Stimulated activated CD4-positive, alpha-beta T cell treated with anti-CD3 and anti-CD28 coated beads, Interleukin-1b, Interleukin-23, amount 100 ng/mL, for 4 hours (primary cell): ENCODE results near the gene MLX.
"Not testable (repeated sequence)": the region's sequence is repeated elsewhere in the genome, so short reads cannot be mapped to it uniquely, and the experiment has no call there.

Source experiments
- DNase-seq, 2 donors: peaks; one replicate each; pipeline ENCODE4 v3.0.0-alpha.2; 2020; ENCODE audit warnings: low read depth in 2 of 2

MLX gene

DNA sequence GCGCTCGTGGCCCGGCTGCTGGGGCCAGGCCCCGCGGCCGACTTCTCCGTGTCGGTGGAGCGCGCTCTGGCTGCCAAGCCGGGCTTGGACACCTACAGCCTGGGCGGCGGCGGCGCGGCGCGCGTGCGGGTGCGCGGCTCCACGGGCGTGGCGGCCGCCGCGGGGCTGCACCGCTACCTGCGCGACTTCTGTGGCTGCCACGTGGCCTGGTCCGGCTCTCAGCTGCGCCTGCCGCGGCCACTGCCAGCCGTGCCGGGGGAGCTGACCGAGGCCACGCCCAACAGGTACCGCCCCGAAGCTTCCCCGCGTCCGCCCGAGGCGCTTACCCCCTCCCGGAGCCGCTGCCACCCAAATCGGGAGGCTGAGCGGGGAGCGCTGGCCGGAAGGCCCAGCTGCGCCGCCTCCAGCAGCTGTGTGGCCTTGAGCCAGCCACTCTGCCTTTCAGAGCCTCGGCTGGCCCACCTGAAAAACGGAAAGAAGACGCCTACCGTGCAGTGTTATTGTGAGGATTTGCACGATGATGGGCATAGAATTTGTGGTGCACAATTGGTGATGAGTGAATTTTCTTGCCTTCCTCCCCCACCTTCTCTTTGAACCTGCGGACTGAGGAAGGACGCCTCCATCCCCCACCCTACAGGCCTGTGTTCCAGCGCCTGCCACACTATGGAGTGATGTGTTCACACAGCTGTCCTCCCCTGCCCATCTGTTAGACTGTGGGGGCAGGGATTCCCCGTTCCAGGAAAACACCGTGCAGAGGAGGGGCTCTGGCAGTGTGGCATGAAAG, 30.3 kb upstream of the MLX start:
- DNase-seq, result peak; percentile 52 to 72

DNA sequence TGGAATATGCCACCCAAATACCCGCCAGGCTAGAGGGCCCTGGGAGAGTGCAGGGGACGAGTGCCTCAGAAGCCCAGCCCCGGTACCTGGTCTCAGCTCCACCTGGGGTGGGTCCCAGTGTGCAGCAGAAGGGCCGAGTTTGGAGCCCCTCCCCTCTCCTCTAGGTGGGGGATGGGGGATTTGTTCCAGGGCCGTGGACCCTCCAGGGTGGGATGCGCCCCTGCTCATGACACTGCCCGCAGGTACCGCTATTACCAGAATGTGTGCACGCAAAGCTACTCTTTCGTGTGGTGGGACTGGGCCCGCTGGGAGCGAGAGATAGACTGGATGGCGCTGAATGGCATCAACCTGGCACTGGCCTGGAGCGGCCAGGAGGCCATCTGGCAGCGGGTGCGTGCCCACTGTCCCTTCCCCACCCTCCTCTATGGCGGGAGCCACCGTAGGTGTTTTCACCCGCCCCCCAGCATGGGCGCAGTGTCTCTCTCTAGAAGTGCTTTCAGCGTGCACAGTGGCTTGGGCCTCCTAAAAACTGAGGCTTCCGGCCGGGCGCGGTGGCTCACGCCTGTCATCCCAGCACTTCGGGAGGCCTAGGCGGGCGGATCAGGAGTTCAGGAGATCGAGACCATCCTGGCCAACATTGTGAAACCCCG, 29.6 kb upstream of the MLX start:
- DNase-seq, result no peak

DNA sequence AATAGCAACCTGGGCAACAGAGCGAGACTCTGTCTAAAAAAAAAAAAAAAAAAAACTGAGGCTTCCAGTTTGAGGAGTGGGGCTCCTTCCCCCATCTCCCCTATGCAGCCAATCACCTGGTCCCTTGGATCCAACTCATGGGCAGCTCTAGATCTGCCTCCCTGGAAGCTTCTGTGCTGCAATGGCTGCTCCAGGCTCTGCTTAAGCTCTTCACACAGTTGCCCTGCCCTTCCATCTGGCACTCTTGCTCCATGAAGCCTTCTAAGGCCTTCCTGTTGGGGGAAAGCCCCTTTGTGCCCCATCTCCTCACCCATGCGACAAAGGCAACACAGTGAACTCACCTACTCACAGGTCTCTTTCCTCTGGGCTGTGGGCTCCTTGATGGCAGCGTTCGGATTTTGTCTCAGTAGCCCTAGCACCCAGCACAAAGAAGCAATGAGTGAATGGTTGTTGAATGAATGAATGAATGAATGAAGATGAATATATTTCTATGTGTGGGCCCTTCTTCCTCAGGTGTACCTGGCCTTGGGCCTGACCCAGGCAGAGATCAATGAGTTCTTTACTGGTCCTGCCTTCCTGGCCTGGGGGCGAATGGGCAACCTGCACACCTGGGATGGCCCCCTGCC, 29.0 kb upstream of the MLX start:
- DNase-seq, result no peak

DNA sequence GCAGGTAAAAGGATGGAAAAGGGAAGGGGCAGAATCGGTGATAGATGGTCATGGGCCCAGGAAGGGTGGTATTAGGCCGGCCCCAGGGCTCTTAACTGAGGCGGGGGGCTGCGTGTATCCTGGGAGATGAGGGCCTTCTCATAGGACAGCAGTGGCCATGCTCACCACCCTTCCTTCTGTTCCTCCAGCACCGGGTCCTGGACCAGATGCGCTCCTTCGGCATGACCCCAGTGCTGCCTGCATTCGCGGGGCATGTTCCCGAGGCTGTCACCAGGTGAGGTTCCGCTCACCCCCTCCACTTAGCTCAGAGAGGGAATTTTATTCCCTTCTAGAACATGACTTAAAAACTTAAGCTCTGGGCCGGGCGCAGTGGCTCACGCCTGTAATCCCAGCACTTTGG, 28.4 kb upstream of the MLX start:
- no peak for DNase-seq

DNA sequence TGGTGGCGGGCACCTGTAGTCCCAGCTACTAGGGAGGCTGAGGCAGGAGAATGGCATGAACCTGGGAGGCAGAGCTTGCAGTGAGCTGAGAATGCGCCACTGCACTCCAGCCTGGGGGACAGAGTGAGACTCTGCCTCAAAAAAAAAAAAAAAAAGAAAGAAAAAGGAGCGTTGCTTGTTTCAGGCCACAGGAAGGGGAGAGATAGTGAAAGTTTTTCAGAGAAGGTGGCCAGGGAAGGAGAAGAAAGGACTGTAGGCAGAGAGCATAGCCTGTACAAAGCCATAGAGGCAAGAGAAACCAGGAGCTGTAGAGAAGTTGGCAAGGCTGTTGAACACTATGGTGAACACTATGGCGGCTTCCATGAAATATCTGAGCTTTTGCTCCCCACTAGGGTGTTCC, 26.3 kb upstream of the MLX start:
- not testable (repeated sequence) for DNase-seq

DNA sequence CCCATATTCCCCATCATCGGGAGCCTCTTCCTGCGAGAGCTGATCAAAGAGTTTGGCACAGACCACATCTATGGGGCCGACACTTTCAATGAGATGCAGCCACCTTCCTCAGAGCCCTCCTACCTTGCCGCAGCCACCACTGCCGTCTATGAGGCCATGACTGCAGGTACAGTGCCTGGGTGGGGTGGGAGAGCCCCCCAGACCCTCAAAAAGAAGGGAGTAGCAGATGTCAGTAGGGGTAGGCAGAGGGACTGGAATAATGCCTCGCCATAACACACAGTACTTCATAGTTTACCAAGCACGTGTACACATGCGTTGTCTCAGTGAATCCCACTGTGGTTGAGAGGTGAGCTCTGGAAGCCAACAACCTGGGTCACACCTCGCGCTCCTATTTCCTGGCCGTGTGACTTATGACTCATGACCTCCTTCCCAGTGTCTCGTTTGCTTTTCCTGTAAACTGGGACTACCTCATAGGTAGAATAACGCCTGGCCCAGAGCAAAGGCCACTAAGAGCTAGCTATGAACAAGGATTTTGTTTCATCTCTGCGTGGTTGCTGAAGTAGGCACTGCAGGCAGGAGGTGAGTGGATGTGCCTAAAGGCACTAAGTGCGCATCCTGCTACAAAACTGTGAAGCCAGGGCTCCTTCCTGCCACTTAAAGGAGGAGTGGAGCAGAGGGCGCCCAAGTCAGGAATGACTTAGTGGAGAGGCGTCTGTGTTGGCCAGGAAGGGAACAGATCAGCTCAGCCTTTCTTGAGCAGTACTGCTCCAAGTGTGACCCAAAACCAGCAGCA, 25.7 kb upstream of the MLX start:
- DNase-seq, result no peak

DNA sequence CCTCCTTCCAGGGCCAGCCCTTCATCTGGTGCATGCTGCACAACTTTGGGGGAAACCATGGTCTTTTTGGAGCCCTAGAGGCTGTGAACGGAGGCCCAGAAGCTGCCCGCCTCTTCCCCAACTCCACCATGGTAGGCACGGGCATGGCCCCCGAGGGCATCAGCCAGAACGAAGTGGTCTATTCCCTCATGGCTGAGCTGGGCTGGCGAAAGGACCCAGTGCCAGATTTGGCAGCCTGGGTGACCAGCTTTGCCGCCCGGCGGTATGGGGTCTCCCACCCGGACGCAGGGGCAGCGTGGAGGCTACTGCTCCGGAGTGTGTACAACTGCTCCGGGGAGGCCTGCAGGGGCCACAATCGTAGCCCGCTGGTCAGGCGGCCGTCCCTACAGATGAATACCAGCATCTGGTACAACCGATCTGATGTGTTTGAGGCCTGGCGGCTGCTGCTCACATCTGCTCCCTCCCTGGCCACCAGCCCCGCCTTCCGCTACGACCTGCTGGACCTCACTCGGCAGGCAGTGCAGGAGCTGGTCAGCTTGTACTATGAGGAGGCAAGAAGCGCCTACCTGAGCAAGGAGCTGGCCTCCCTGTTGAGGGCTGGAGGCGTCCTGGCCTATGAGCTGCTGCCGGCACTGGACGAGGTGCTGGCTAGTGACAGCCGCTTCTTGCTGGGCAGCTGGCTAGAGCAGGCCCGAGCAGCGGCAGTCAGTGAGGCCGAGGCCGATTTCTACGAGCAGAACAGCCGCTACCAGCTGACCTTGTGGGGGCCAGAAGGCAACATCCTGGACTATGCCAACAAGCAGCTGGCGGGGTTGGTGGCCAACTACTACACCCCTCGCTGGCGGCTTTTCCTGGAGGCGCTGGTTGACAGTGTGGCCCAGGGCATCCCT, 23.5 kb upstream of the MLX start:
- DNase-seq, result no peak

DNA sequence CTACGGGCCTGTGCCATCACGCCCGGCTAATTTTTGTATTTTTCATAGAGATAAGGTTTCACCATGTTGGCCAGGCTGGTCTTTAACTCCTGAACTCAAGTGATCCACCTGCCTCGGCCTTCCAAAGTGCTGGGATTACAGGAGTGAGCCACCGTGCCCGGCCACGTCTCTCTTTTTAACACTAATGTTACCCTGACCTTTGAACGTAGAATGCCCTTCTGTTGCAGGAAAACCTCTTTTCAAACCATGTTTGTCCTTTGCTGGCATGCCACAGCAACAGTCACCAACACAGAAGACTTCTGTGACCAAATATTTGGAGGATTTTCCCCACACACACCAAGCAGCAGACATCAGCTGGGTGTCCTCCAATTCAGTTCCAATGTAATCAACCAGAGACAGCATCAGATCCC, 22.0 kb upstream of the MLX start:
- DNase-seq, result no peak

DNA sequence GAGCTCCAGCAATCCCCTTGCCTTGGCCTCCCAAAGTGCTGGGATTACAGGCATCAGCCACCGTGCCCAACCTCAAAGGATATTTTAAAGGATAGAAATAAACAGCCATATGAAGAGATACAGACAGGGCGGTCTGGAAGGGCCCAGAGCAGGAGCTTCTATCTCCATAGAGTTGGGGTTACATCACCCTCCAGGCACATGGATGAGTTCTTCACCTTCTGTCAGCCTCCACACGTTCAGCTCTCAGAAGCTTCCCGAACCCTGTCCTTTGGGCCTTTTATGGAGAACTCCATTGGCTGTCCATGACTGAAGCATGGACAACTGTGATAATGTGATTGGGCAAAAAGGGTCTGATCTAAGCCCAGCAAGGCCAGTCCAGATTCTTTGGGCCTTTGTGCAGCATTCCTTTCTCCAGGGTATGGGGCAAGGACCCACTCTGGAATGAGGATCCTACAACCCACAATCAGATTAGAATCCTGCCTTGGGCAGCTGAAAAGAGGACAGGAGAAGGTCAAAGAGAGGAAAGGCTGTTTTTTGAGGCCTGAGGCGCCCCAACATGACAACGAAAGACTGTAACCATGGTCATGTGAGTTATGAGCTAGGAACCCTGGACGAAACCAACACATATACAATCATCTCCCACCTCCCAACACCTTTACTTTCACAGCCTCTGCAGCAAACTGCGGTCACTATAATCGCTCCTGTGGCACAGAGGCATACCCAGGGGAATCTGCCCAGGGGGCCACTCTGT, 21.0 kb upstream of the MLX start:
- DNase-seq, result not testable (repeated sequence)

DNA sequence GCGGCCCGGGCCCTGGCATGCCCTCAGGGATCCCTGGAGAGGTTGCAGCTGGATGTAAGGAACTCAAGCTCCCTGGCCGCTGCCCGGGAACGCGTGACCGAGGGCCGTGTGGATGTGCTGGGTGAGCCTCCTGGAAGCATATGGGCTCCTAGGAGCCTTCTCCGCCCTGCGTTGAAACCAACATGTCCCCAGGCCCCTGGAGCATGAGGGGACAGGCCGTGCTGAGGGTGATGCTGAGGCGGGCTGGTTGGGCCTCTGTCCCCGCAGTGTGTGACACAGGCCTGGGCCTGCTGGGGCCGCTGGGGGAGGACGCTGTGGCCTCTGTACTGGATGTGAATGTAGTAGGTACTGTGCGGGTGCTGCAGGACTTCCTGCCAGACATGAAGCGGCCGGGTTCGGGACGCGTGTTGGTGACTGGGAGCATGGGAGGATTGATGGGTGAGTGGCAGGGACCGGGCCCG, 19.9 kb upstream of the MLX start:
- DNase-seq, result no peak

DNA sequence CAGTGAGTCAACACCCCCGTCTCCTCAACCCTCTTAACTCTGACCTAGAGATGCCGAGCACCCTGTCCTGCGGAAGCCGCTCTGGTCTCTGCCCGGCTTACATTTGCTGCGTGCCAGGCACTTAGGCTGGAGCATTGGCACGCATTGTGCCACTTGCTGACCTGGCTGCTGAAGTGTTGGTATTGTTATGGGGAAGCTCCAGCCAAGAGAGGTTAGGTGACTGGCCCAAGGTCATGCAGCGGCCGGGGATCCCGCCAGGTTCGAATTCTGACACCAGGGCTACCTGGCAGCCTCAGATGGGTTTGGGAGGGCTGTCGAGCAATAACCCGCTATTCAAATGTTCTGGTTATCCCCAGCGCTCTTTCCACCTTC, 19.2 kb upstream of the MLX start:
- no peak for DNase-seq

DNA sequence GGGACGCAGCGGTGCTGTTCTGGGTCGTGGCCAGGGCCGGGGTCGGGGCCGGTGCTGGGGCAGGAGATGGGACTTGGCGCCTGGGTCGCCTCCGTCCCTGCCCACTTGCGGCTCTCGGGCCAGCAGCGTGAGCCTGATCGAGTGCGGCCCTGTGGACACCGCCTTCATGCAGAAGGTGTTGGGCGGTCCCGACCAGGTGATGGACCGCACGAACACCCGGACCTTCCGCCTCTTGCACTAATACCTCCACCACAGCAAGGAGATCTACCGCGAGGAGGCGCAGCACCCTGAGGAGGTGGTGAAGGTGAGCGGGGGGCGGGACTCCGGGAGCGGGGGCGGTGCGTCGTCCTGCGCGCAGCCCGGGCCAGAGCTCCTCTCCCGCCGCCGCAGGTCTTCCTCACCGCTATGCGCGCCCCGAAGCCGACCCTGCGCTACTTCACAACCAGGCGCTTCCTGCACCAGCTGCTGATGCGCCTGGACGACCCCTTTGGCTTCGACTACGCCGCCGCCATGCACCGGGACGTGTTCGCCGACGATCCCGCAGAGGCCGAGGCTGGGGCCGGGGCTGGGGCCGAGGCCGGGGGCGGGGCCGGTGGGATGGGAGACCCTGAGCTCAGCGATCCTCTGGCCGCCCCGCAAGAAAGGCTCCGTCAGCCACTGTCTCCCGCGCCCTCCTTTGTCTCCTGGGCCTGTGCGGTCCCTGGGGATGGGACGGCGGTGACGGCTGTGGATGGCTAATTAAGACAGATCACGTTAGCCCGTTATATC, 18.6 kb upstream of the MLX start:
- DNase-seq, result peak; percentile 75 to 76

DNA sequence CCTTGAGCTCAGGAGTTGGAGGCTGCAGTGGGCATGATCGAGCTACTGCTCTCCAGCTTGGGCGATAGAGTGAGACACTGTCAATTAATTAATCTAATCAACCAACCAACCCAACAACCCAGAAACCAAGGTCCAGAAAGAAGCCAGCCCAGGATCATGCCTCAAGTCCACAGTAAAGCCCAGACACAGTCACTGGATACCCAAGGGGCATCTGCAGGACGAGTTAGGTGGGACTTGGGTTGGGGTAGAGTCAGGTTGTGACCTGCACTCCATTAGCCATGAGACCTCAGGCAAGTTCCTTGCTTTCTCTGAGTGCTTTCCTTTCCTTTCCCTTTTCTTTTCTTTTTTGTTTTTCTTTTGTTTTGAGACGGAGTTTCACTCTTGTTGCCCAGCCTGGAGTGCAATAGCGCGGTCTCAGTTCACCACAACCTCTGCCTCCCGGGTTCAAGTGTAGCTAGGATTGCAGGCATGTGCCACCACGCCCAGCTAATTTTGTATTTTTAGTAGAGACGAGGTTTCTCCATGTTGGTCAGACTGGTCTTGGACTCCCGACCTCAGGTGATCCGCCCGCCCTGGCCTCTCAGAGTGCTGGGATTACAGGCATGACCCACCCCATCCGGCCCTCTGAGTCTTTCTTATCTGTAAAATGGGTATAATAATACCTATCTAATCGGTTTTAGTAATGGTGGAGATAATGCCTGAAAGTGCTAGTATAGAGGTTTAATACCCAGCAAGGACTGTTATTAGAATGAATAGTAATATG, 17.7 kb upstream of the MLX start:
- DNase-seq, result no peak

DNA sequence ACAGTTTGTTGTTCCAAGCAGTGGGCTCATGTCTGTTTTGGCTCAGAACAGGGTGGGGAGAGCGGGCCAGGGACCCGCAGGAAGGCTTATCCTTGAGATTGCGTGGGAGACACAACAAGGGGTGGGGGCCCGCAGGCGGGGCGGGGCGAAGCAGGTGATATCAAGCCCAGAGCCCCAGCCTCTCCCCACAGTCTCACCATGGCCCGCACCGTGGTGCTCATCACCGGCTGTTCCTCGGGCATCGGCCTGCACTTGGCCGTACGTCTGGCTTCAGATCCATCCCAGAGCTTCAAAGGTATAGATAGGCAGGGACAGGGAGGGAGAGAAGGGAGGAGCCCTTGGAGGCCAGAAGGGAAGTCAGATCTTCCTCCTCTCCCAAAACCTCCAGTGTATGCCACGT, 14.2 kb upstream of the MLX start, which contains the start of gene HSD17B1:
HSD17B1 (plus strand) TSS at position 188 of the 400 bp plus-strand sequence; CDS start at position 199, 11 bp downstream.
- not testable (repeated sequence) for DNase-seq

DNA sequence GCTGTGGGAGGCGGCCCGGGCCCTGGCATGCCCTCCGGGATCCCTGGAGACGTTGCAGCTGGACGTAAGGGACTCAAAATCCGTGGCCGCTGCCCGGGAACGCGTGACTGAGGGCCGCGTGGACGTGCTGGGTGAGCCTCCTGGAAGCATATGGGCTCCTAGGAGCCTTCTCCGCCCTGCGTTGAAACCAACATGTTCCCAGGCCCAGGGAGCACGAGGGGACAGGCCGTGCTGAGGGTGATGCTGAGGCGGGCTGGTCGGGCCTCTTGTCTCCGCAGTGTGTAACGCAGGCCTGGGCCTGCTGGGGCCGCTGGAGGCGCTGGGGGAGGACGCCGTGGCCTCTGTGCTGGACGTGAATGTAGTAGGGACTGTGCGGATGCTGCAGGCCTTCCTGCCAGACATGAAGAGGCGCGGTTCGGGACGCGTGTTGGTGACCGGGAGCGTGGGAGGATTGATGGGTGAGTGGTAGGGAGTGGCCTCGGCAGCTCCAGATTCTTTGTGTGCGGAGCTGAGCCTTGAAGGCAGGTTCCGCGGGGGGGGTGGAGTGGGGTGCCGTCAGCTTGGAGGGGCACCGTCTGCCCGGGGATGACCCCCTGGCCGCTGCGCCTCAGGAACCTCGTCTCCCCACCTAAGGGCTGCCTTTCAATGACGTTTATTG, 13.6 kb upstream of the MLX start:
- no peak for DNase-seq

DNA sequence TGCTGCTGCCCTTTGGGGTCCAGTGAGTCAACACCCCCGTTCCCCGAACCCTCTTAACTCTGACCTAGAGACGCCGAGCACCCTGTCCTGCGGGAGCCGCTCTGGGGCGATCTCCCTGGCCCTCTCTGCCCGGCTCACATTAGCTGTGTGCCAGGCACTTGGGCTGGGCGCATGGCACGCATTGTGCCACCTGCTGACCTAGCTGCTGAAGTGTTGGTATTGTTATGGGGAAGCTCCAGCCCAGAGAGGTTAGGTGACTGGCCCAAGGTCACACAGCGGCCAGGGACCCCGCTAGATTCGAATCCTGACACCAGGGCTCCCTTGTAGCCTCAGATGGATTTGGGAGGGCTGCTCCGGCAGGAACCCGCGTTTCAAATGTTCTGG, 13.0 kb upstream of the MLX start:
- no peak for DNase-seq

DNA sequence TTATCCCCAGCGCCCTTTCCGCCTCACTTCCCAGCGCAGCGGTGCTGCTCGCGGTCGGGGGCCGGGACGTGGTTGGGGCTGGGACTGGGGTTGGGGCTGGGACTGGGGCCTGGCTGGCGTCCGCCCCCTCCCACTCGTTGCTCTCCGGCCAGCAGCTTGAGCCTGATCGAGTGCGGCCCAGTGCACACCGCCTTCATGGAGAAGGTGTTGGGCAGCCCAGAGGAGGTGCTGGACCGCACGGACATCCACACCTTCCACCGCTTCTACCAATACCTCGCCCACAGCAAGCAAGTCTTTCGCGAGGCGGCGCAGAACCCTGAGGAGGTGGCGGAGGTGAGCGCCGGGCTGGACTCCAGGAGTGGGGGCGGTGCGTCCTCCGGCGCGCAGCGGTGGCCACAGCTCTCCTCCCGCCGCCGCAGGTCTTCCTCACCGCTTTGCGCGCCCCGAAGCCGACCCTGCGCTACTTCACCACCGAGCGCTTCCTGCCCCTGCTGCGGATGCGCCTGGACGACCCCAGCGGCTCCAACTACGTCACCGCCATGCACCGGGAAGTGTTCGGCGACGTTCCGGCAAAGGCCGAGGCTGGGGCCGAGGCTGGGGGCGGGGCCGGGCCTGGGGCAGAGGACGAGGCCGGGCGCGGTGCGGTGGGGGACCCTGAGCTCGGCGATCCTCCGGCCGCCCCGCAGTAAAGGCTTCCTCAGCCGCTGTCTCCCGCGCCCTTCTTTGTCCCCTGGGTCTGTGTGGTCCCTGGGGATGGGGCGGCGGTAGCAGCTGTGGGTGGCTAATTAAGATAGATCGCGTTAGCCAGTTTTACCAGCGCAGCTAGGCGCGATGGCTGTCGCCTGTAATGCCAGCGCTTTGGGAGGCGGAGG, 12.4 kb upstream of the MLX start:
- peak in 1 of 2 donors; percentile 67 for DNase-seq
